ENCODE measurements around the gene CTIF.

DNA sequence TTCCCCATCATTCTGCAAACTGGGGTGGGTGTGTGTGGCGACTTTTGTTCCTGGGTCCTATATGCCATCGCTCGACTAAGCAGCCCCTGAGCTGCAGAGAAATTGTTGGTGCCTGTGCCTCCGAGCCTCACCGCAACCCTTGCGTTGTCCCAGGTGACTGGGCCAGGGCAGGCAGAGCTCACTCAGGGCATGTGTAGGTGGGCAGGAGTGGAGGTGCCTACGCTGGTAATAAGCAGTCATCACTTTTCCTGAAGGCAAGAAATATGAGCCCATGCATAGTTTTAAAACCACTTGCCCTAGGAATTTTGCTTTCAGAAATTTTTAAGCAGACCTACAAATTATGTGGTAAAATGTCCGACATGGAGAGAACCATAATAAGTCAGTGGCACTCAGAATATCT, 214.1 kb downstream of the CTIF start:
- TF ChIP-seq, protein P1, sequence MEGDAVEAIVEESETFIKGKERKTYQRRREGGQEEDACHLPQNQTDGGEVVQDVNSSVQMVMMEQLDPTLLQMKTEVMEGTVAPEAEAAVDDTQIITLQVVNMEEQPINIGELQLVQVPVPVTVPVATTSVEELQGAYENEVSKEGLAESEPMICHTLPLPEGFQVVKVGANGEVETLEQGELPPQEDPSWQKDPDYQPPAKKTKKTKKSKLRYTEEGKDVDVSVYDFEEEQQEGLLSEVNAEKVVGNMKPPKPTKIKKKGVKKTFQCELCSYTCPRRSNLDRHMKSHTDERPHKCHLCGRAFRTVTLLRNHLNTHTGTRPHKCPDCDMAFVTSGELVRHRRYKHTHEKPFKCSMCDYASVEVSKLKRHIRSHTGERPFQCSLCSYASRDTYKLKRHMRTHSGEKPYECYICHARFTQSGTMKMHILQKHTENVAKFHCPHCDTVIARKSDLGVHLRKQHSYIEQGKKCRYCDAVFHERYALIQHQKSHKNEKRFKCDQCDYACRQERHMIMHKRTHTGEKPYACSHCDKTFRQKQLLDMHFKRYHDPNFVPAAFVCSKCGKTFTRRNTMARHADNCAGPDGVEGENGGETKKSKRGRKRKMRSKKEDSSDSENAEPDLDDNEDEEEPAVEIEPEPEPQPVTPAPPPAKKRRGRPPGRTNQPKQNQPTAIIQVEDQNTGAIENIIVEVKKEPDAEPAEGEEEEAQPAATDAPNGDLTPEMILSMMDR (IDR thresholded peaks at IDR 0.05), result no peak
- TF ChIP-seq POLR2A (IDR thresholded peaks at IDR 0.05), result no peak
